ENCODE measurements around the gene KRTCAP2. TPM values are rescaled to one million over a fixed set of nuclear protein-coding genes. Genes with fewer than 3 reads are reported as not detected.

The KRTCAP2 gene
- total RNA-seq, 1 donor from 2014 or later, result 146 TPM

GRCh38 chr1:155210314-155211104 lies 37.4 kb upstream of the KRTCAP2 start:
- Histone ChIP-seq H3K27me3 (no peaks in the 10 kb centered on the region), H3K4me1 (peaks cover 7 to 27% of the 10 kb centered on the region in 2 donors), H3K36me3 (peaks cover 0 to 3% of the 10 kb centered on the region in 2 donors), H3K27ac (peak overlapping the region; percentile 49 to 99), H3K4me3 (peak overlapping the region in 1 of 2 donors; percentile 77), H3K9me3 (no peaks in the 10 kb centered on the region)
- intact Hi-C loops (cut with DNase I), result no loop called here
- TF ChIP-seq, protein P1, sequence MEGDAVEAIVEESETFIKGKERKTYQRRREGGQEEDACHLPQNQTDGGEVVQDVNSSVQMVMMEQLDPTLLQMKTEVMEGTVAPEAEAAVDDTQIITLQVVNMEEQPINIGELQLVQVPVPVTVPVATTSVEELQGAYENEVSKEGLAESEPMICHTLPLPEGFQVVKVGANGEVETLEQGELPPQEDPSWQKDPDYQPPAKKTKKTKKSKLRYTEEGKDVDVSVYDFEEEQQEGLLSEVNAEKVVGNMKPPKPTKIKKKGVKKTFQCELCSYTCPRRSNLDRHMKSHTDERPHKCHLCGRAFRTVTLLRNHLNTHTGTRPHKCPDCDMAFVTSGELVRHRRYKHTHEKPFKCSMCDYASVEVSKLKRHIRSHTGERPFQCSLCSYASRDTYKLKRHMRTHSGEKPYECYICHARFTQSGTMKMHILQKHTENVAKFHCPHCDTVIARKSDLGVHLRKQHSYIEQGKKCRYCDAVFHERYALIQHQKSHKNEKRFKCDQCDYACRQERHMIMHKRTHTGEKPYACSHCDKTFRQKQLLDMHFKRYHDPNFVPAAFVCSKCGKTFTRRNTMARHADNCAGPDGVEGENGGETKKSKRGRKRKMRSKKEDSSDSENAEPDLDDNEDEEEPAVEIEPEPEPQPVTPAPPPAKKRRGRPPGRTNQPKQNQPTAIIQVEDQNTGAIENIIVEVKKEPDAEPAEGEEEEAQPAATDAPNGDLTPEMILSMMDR (IDR thresholded peaks at IDR 0.05), result no peak
- no peak for DNase-seq (ENCODE audit: low spot score in 2 of 2)

DNA sequence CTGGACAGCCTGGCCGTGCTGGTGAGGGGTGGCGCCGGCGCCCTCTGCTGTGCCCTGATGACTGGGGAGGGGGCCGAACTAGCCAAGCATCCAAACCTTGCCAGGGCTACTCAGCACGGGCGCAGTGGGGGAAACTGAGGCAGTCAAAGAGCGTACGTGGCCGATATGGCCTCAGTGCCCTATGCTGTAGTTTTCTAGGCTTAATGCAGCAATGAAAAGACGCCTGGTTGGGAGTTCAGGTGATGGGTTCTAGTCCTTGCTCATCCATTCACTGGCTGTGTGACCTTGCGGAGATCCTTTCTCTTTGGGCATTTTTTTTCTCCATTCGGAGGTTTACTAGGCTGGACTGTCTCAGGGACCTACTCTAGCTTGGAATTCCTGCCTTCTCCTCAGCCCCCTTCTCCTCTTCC lies 36.2 kb upstream of the KRTCAP2 start:
- no peak for DNase-seq (ENCODE audit: low spot score in 2 of 2)
- no peaks in the 10 kb centered on the region for H3K9me3 ChIP-seq
- H3K27ac ChIP-seq, result peak overlapping the region; percentile 99 to 100
- intact Hi-C loops (cut with DNase I), result loop anchor here (2.0 kb wide), 1 partner anchor 113 kb away; no protein-coding TSS in a partner anchor
- peak overlapping the region; percentile 77 to 79 for H3K4me3 ChIP-seq
- TF ChIP-seq, protein P1 (IDR thresholded peaks at IDR 0.05), result no peak
- H3K36me3 ChIP-seq, result peaks cover 5 to 6% of the 10 kb centered on the region in 2 donors
- H3K4me1 ChIP-seq, result peaks cover 7 to 27% of the 10 kb centered on the region in 2 donors
- no peaks in the 10 kb centered on the region for H3K27me3 ChIP-seq

DNA sequence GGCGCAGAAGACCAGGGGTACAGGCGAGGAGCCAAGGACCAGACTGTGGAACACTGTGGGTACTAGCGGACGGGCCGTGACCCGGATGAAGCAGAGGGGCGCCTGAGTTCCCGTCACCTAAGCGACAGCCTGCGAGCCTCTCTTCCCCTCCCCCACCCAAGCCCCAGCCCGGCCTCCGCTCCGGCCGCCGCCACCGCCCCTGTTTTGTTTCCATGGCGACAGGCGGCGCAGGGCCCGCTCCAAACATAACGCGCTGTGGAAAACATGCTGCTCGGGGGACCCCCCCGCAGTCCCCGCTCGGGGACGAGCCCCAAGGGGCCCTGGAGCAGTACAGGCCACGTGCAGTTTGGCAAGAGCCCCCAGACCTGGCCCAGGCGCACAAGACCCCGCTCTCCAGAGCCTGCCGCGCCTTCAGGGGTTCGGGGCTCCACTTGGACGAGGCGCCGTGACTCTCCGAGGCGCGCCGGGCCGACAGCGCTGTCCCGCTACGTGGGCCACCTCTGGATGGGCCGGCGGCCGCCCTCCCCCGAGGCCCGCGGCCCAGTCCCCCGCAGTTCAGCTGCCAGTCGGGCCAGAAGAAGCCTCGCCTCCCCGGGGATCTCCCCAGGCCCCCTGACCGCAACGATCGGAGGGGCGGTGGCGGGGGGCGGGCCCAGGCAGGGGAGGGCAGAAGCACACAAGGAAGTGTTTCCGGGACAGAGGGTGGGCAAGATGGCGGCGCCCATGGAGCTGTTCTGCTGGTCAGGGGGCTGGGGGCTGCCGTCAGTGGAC lies 35.6 kb upstream of the KRTCAP2 start, which contains the start of gene MTX1:
Gene MTX1, plus strand, starts transcription at position 155 of the 771 bp plus-strand sequence. Its CDS starts 110 bp downstream, at position 265.
- TF ChIP-seq, protein P1 (IDR thresholded peaks at IDR 0.05), result peak in 1 of 3 experiments; percentile 7
- Histone ChIP-seq H3K4me3 (peak within 1 kb of the TSS; percentile 77 to 79), H3K36me3 (peaks cover 5 to 6% of the 10 kb centered on the region in 2 donors), H3K9me3 (no peaks in the 10 kb centered on the region), H3K4me1 (peaks cover 7 to 27% of the 10 kb centered on the region in 2 donors), H3K27ac (peak within 1 kb of the TSS; percentile 99 to 100), H3K27me3 (no peaks in the 10 kb centered on the region)
- peak; percentile 77 to 97 for DNase-seq (ENCODE audit: low spot score in 2 of 2)
- intact Hi-C loops (cut with DNase I), result loop anchor here (1.0 to 2.0 kb wide), 3 partner anchors 15 to 114 kb away; no protein-coding TSS in a partner anchor

DNA sequence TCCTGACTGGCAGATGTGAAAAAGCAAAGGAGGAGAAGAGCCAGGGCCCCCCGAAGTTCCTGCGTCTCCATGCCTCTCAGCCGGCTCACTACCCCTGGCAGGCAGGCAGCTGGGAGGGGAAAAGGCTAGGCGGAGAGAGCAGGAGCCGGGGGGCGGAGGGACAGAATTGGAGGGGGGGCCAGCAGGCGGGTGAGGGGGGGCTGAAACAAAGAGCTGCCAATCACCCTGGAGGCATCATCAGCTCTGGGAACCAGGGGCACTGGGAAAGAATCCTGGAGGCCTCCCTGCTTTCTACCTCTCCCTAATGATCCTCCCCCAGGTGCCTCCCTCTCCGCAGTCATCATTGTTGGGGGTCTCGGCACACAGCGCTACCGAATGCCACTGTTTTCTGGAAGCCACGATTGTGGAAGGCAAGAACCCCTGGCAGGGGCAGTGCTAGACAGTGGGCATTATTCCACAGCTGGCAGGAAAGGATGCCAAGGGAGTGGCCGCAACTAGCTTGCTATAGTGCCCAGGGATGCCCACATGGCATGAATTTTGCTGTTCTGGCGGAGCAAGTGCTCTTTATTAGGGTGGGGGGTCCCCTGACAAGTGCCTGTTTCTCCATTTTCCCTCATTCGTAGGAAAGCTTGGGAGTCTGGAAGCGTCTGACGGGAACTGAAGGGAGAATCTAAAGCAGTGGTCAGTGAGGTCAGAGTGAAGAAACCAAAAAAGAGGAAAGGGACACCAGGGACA lies 34.9 kb upstream of the KRTCAP2 start, which contains the start of gene THBS3:
Gene THBS3, minus strand, starts transcription at position 92 of the 735 bp plus-strand sequence. Its CDS starts 21 bp downstream, at position 71.
- Histone ChIP-seq H3K36me3 (peaks cover 5 to 6% of the 10 kb centered on the region in 2 donors), H3K27me3 (no peaks in the 10 kb centered on the region), H3K4me1 (peaks cover 7 to 27% of the 10 kb centered on the region in 2 donors), H3K9me3 (no peaks in the 10 kb centered on the region), H3K4me3 (peak within 1 kb of the TSS; percentile 77 to 79), H3K27ac (peak within 1 kb of the TSS; percentile 99 to 100)
- intact Hi-C loops (cut with DNase I), result loop anchor here (1.0 to 2.0 kb wide), 4 partner anchors 15 to 115 kb away; no protein-coding TSS in a partner anchor
- TF ChIP-seq, protein P1 (IDR thresholded peaks at IDR 0.05), result no peak
- DNase-seq (ENCODE audit: low spot score in 2 of 2), result peak; percentile 8 to 79
